HG02798 (cell line): ENCODE measurements around the gene FAM227B.
"Not testable (repeated sequence)": the region's sequence is repeated elsewhere in the genome, so short reads cannot be mapped to it uniquely, and the experiment has no call there.

Experiments
- ATAC-seq: cut with Tn5 transposase; IDR thresholded peaks from one replicate; pipeline ENCODE4 v1.9.1; 2021; ENCODE audit warnings: mild to moderate bottlenecking; ENCODE audit not compliant: unreplicated experiment, poor library complexity

FAM227B gene

DNA sequence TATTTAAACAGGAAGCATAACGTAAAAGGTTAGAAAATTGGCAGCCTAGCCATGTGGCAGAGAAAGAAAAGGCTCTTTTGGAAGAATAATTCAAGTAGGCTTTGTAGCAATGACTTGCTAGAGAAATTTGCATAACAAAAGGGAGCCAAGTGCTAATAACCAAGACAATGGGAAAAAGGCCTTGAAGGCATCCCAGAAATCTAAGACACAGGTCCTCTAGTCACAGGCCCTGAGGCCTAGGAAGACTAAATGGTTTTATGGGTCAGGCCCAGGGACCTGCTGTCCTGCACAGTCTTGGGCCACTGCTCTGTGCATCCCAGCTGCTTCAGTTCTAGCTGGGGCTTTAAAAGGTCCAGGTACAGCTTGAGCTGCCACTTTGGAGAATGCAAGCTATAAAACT, 119.0 kb downstream of the FAM227B start:
- no peak for ATAC-seq

DNA sequence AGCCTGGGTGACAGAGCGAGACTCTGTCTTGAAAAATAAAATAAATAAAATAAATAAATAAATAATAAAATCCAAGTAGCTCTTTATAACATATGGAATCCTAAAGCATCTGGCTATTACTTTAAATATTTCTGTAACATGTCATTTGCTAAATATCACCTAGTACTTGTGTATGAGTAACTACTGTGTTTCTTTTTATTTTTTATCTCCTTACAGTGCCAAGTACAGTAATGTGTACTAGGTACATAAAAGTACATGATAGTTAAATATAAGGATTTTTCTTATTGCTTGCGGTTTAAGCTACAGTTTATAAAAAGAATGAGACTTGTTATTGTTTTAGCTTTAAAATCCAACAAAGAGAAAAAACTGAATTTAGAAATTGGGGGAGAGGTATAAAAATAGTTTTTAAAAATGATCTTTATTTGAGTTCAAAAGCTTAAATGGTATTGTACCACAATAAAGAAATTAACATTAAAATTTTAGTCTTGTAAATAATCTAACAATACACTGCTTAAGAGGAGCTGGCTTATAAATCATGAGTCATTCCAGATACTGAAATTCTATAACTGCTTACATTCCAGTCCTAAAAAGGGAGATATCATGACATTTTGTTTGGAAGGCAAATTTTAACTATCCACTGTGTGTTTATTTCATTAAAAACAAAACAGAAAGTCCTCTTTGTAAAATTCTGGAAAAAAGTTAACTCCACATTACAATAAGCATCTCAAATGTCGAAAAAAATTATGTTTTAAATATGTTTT, 124.4 kb downstream of the FAM227B start:
- no peak for ATAC-seq

DNA sequence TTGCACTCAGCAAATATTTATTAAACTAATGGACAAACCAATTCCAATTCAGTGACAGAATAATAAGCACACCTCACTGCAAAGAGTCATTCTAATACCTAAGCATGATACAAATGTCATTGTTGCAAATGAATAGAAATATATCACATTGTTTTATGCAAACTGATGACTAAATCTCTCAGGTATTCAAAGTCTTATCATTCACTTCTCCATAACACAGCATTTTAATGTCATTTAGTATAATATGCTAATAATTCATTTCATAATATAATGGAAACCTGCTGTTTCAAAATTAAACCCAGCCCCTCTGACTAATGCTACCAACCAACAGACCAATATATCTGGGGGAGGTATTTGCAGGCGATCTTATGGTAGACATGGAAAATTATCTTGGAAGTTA, 125.8 kb downstream of the FAM227B start:
- no peak for ATAC-seq

DNA sequence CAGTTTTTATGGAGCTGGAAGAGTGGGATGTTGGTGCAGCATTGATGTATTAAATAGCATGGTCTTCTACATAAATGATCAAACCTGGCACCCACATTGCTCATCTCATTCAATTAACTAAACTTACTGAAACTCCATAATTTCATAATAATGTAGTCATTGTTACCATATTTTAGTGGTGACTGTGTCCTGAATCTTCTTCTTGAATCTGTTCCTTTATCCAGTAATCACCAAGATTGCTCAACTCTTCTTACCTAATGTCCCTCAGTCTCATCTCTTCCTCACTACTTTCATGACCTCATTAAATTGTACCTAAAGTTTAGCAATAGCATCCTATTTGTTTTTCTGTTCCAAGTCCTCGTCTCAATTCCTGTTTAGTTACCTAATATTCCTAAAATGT, 127.8 kb downstream of the FAM227B start:
- no peak for ATAC-seq

DNA sequence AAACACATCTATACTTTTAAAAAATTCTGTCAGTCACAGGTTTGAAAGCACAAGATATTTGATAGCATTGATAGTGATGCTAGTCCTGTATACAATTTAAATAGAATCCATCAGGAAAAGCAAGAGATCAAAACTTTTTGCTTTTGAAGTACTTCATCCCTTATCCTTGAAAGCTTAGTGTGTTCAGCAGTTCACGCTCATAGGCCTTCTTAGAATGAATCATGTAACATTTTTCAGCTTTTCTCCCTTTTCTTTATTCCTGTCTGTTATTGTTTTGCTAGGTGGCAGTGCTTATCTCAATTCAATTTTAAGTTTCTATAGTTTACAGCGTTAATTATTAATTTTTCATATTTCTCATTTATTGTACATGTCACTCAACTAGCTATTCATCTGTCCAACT, 128.5 kb downstream of the FAM227B start:
- no peak for ATAC-seq

DNA sequence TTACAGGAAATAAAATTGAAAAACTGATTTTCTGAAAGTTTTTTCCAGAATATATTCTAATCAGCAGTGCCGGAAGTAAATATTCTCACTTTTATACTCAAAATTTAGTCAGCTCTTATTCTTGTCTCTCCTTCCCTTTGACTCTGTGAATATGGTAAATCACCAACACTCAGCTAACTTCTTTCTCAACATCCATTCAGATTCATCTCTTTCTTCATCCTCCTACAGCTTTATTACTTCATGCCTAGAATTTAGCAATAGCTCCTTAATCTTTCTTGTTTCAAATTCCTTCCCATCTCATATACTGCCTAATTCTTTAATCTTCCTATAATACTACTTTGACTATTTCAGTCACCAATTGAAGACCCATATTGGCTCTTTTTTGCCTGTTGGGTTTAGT, 129.7 kb downstream of the FAM227B start:
- no peak for ATAC-seq

DNA sequence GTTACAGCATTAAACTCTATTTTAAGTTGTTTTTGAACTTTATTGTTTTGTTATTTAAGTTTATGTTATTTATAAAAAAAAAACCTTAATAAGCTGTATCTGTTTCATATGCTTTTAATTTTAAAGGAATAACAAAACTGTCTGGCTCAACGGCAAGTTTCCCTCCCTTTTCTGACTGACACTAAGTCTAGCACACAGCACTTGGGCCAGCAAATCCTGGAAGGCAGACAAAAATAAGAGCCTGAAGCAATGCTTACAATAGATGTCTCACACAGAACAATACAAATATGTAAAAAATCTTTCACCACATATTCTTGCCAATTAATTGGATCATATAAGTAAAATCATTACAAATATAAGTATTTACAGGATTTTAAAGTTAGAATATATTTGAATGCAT, 135.2 kb downstream of the FAM227B start:
- not testable (repeated sequence) for ATAC-seq

DNA sequence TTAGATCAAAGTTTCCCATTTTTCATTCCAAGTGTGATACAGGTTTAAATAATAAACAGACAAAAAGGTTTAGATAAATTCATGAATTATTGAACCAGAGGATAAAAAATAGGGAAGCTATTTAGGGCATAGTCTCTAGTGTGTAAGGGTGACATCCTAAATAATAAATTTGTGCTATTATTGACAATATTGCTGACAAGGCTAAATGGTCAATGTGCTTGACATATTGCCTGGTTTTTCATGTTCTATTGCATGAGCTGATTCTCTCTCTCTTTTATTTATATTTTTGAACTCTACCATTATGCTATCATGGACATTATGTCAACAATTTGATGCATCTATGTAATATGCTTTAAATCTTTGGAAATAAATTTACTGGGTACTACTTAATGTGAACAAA, 141.6 kb downstream of the FAM227B start:
- not testable (repeated sequence) for ATAC-seq

DNA sequence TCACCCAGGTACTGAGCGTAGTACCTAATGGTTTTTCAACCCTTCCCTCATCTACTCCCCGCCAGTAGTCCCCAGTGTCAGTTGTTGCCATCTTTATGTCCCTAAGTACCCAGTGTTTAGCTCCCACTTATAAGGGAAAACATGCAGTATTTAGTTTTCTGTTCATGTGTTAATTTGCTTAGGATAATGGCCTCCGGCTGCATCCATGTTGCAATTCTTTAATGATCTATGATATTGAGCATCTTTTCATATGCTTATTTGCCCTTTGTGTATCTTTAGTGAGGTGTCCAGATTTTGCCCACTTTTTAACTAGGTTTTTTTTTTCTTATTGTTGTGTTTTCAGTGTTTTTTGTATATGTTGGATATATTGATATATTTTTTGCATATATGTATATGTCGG, 142.6 kb downstream of the FAM227B start:
- ATAC-seq = not testable (repeated sequence)

DNA sequence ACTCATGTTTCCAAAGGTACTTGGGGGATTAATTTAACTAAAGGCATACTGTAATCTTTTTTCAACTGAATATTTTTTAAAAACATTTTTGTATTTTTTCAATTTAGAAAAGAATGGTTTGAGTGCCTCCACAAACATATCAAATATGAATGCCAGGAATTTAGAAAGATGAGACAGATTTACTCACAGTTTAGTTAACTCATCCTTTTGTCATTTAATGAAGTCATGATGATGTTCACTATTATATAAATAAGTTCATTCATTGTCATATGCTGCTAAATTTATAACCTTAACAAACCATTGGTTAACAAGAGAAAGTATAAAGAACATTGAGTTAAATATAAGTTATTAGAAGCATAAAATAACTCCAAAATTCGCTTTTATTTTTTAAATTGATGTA, 147.6 kb downstream of the FAM227B start:
- ATAC-seq = no peak

DNA sequence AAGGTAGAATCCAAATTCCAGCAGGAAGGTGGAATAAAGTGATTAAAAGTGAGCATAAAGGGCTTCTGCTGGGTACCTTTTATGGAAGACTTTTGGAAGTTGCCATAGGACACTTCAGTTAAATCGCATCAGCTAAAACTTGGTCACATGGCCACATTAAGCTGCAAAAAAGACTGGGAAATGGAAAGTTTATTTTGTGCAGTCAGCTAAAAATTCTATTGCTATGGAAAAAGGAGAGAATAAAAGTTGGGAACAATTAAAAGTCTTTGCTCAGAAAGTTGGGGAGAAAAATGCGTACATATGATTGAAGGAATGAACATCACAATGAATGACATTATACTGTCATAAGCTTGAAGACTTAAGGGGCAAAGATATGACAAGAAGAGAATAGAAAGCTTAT, 148.3 kb downstream of the FAM227B start:
- no peak for ATAC-seq

DNA sequence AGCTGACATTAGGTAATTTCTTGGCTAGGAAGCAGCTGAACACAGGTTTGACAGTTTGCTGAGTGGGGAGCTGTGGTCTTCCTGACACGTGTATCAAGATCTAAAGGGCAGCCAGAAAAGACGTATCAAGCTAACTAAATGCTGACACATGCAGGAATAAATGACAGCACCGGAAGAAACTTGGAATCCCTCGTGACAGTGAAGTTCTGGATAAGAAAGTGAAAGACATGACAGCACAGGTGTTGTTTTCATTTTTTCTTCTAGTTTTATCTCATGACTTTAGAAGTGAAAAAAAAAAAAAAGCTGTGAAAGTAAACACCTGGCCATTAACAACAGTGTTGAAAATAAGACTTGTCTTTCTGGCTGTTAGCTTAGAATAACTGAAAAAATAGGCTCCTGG, 148.9 kb downstream of the FAM227B start:
- peak; percentile 84 for ATAC-seq

DNA sequence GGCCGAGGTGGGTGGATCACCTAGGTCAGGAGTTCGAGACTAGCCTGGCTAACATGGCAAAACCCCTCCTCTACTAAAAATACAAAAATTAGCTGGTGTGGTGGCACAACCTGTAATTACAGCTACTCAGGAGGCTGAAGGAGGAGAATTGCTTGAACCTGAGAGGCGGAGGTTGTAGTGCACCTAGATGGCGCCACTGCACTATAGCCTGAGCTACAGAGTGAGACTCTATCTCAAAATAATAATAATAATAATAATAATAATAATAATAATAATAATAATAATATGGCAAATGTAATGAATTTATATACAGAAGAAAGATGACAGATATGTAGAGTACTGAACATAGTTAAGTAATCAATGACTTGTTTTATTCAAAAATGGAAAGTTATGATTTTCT, 149.4 kb downstream of the FAM227B start:
- not testable (repeated sequence) for ATAC-seq

DNA sequence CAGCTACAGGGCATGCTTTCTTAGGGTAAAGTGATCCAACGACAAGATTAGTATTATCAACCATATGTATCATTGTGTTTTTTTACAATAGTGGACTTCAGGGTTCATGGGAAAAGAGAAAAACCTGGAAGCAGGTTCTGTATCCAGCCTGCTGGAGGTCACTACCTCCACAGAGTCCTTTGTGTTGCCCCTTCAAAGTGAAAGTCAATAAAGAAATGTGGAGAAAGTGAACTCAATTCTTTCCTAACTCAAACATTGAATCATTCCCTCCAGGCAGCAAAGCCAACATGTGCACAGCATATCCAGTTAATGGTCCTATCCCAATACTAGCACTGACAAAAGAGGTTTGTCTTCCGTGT, 152.2 kb downstream of the FAM227B start:
- no peak for ATAC-seq

DNA sequence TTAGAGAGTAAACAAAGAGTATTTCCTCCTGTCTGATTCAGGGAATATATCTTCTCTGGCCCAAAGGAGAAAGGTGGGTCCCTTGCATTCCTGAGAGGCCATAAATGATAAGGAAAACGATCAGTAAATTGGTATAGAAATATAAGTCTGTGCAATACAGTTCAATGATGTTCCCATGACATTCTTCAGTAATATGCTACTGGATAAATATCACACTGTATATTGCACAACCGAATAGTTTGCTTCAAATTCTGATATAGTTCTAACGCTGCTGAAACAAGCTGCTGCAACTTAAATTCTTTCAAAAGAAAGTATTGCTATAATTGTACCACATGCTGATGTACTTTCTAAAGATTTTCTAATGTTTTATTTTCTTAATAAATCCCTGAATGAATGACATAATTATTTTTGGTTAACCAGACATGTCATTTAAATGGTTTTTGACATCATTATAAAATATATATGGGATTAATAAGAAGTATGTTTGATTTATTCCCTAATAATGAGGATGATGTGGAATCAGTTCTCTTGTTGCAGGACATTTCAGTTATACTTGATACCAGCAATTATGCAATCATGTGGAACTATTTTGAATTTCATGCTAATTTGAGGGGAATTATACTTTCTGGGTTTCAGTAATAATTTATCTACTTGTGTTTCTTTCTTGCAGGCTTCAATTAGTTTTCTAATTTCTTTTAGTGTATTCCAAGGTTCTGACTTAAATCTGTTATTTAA, 152.7 kb downstream of the FAM227B start:
- ATAC-seq = no peak

DNA sequence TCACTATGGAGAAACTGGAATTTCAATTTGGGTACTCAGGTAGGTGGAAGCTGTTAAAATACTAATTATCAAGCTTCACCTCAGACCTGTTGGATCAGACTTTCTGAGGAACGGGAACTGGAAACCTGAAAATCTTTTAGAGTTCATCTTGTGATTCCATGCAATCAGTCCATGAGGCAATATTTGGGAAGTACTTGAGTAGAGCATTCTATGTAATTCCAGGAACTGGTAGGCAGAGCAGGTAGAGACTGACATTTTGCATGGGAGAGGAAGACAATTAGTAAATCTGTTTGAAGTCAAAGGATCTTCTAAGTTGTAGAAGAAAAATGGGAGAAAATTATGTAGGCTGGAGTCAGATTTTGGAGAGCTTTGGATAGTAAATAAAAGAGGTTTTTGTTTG, 154.5 kb downstream of the FAM227B start:
- no peak for ATAC-seq

DNA sequence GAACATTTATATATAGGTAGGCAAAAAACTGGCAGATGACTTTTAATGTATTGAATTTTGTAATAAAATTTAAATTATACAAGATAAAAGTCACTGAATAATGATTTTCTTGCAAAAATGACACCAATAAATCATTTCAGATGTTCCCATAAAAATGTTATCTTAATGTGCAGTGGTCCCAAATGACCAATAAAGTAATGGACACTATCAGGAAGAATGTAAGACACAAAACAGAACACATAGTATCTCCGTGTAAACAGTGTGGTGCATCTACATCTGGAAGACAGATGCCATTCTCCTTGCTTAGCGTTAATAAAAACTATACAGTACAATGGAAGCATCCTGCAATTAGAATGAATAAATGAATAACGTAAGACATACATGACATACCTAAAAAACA, 156.1 kb downstream of the FAM227B start:
- no peak for ATAC-seq

DNA sequence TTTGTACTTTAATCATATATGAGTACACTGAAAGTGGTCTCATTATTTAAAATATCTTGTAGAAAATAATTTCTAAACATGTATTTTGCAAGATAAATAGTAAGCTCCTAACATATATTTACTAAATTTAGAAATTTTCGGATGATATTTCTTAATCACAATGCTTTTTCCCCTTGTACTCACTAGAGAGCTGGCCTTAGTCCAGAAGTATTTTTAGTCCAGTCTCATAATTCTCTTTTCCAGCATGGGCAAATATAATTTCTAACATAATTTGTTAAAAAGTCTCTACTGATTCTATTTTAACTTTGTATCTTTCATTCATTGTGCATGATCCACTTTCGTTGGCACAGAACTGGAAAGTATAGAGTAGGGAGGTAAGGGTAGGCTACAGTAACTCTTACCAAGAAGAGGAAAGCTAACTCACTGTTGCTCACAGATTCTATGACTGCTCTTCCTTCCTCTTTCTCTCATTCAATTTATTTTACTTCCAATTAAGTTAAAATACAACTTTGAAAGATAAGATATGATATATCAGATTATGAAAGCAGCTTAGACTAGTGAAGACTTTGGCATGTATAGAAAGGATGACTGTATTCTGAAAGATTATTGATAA, 158.3 kb downstream of the FAM227B start:
- ATAC-seq = no peak

DNA sequence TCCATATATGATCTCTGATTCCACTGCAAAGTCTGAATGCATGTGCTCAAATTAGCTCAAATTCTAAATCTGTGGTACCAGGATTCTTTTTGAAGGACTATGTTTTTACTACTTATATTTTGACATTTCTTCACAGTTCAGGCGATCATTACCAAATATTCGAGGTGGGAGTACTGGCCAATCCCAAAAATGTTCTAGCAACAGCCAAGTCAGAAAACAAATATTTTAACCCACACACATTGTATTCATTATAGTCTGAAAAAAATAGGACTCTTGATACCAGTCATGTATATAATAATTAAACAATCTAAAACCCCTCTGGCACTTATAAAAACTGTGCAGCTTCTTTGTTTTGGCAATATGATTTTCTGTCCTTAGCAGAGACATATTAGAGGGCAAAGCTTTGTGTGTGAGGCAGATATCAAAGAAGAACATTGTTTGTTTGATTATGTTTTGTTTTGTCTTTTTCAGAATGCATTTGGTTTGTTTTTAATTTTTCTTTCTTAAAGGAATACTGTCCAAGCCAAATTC, 160.1 kb downstream of the FAM227B start:
- ATAC-seq = no peak

DNA sequence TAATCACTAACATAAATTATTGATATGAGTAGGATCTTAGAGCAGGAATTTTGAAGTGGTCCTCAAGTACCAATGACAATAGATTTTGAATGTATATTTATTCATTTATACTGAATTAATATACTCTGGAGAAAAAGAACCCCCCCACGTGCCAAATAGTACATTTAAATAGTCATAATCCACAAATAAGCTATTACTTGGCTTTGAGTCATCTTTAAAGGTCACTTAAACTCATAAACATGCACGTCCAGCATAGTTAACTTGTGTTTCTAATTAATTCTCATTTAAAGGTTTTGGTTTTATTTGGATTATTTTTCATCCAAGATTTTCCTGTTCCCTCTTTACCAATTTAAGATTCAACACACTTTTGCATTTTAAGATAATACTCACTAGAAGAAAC, 162.5 kb downstream of the FAM227B start:
- ATAC-seq = no peak

DNA sequence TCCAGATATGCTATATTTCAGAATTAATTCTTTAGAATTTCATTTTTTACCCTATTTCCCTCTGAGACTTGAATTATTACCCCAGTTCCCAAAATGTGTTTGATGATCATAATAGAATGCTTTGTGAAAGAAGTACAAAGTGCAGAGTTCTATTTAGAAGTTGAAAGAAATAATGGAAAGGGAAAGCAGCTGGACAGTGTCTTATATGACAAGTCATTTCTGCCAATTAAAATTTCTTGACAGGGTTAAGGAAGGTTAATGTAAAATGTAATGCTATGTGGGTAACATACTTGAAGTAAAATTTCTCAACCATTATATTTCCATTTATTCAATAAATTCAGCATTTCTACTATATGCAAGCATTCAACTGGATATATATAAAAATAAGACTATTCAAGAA, 164.5 kb downstream of the FAM227B start:
- no peak for ATAC-seq
